GM12878 (cell line): ENCODE data around the gene LTV1. TPM values are rescaled to one million over a fixed set of nuclear protein-coding genes. Genes with fewer than 3 reads are reported as not detected.

Experiments
- ATAC-seq: fragments of 200-7000 bp; cut with Tn5 transposase; 3 replicates; pipeline ENCODE4 v1.9.1; 2020; ENCODE audit warnings: mild to moderate bottlenecking, moderate library complexity
- BruUV-seq: library from RNA; stranded (reverse); fragments of 400-500 nt; replicated peaks from 2 replicates; lab custom pipeline; 2021; lab: Mats Ljungman, UMichigan
- CTCF ChIA-PET: fragments of 300-600 bp; sonication (Branson Sonifier 250); formaldehyde crosslinking; extraction: SDS; loops from one replicate; lab custom pipeline; 2021; ENCODE audit warnings: inconsistent platforms; lab: Yijun Ruan, JAX
- POLR2A ChIA-PET: fragments of 350-600 bp; formaldehyde crosslinking; extraction: SDS; loops from one replicate; lab custom pipeline; 2021; ENCODE audit warnings: inconsistent platforms; lab: Charles Lee
- RAD21 ChIA-PET: fragments of 300-600 bp; sonication (Branson Sonifier 250); formaldehyde crosslinking; loops from one replicate; lab custom pipeline; 2023; ENCODE audit warnings: antibody characterized with exemption; ENCODE audit not compliant: unreplicated experiment; lab: Charles Lee
- SMC1A ChIA-PET: fragments of 300-600 bp; sonication (Branson Sonifier 250); formaldehyde crosslinking; loops from one replicate; lab custom pipeline; 2023; ENCODE audit not compliant: unreplicated experiment, uncharacterized antibody; lab: Charles Lee
- DNase-seq: peaks from one replicate; pipeline ENCODE4 v3.0.0-alpha.2; 2011; ENCODE audit warnings: low read depth, low spot score
- FAIRE-seq: peaks from 3 replicates; lab custom pipeline; 2011; peaks lifted over from hg19 to GRCh38; lab: Jason Lieb, UNC
- H2AFZ ChIP-seq: 2 replicates; pipeline ENCODE4 v1.6.0; 2011; ENCODE audit warnings: low read depth, low read length, control low read depth; ENCODE audit not compliant: control insufficient read depth
- H3K27ac ChIP-seq: 2 replicates; pipeline ENCODE4 v1.5.1; 2011; ENCODE audit warnings: control low read depth; ENCODE audit not compliant: control insufficient read depth, insufficient read depth
- H3K27me3 ChIP-seq, 2 experiments: replicated peaks in 1 of 2; 2 replicates each; pipeline versions ENCODE4 v1.6.0 to v1.6.1; 2011; ENCODE audit warnings: low read length in 1 of 2; ENCODE audit not compliant: control insufficient read depth in 2 of 2, insufficient read depth in 2 of 2
- H3K36me3 ChIP-seq, 2 experiments: 2 replicates each; pipeline ENCODE4 v1.5.1; 2011; ENCODE audit warnings: low read length in 1 of 2; ENCODE audit not compliant: control insufficient read depth in 2 of 2, insufficient read depth in 2 of 2
- H3K4me1 ChIP-seq: 2 replicates; pipeline ENCODE4 v1.6.1; 2011; ENCODE audit warnings: mild to moderate bottlenecking, low read length, moderate library complexity, mixed read lengths; ENCODE audit not compliant: control insufficient read depth, insufficient read depth
- H3K4me2 ChIP-seq: 2 replicates; pipeline ENCODE4 v1.6.0; 2011; ENCODE audit warnings: control low read depth; ENCODE audit not compliant: control insufficient read depth, insufficient read depth
- H3K4me3 ChIP-seq: fragments of 200-600 bp; sonication (generic); 2 replicates; pipeline ENCODE4 v1.5.1; 2016
- H3K79me2 ChIP-seq: 2 replicates; pipeline ENCODE4 v1.6.0; 2011; ENCODE audit warnings: low read length; ENCODE audit not compliant: control insufficient read depth, insufficient read depth
- H3K9ac ChIP-seq: 2 replicates; pipeline ENCODE4 v1.8.0; 2011; ENCODE audit warnings: low read length, control low read depth, mixed read lengths; ENCODE audit not compliant: control insufficient read depth, insufficient read depth
- H3K9me3 ChIP-seq: replicated peaks from 3 replicates; pipeline ENCODE4 v1.5.1; 2011; ENCODE audit warnings: mild to moderate bottlenecking, low read length; ENCODE audit not compliant: control insufficient read depth, insufficient read depth
- H4K20me1 ChIP-seq: 2 replicates; pipeline ENCODE4 v1.6.0; 2011; ENCODE audit not compliant: control insufficient read depth, insufficient read depth
- ASH2L ChIP-seq: fragments of 300-600, 200-600 bp; sonication (generic); IDR thresholded peaks from 2 replicates; pipeline ENCODE4 v1.6.1; 2017; ENCODE audit warnings: low read depth, mild to moderate bottlenecking, borderline replicate concordance
- ATF7 ChIP-seq: fragments of 450-650 bp; IDR thresholded peaks from 2 replicates; pipeline ENCODE4 v1.6.1; 2016; ENCODE audit warnings: low read depth, mild to moderate bottlenecking
- BMI1 ChIP-seq: fragments of 450-650 bp; IDR thresholded peaks from 2 replicates; pipeline ENCODE4 v1.6.1; 2016; ENCODE audit warnings: mild to moderate bottlenecking, moderate library complexity, borderline replicate concordance
- GATAD2B ChIP-seq: fragments of 450-650 bp; conservative IDR thresholded peaks from 2 replicates; pipeline ENCODE4 v1.6.1; 2017; ENCODE audit warnings: low read depth, mild to moderate bottlenecking, moderate library complexity
- HCFC1 ChIP-seq: fragments of 150-350 bp; IDR thresholded peaks from 2 replicates; pipeline ENCODE4 v1.6.1; 2014; ENCODE audit warnings: low read length
- IRF5 ChIP-seq: fragments of 450-650 bp; IDR thresholded peaks from 2 replicates; pipeline ENCODE4 v1.6.1; 2017; ENCODE audit warnings: borderline replicate concordance
- POLR2A ChIP-seq: IDR thresholded peaks from 2 replicates; pipeline ENCODE4 v1.6.1; 2011; ENCODE audit warnings: low read depth, mild to moderate bottlenecking, low read length
- RAD51 ChIP-seq: fragments of 450-650 bp; IDR thresholded peaks from 2 replicates; pipeline ENCODE4 v1.6.1; 2016; ENCODE audit warnings: moderate library complexity, mild to moderate bottlenecking, inconsistent platforms
- REST ChIP-seq: IDR thresholded peaks from 2 replicates; pipeline ENCODE4 v1.6.1; 2012; ENCODE audit warnings: mild to moderate bottlenecking, low read depth, low read length
- SIN3A ChIP-seq: IDR thresholded peaks from 2 replicates; pipeline ENCODE4 v1.6.1; 2012; ENCODE audit warnings: low read depth, low read length, improper control_type of control experiment
- SIX5 ChIP-seq: IDR thresholded peaks from 2 replicates; pipeline ENCODE4 v1.6.1; 2011; ENCODE audit warnings: mild to moderate bottlenecking, low read depth, low read length, moderate library complexity; ENCODE audit not compliant: severe bottlenecking
- TCF7 ChIP-seq: IDR thresholded peaks from 2 replicates; pipeline ENCODE4 v1.6.1; 2014; ENCODE audit warnings: antibody characterized with exemption, borderline replicate concordance
- USF1 ChIP-seq: IDR thresholded peaks from 2 replicates; pipeline ENCODE4 v1.6.1; 2011; ENCODE audit warnings: borderline replicate concordance, low read depth, mild to moderate bottlenecking, moderate library complexity, mixed read lengths, low read length; ENCODE audit not compliant: insufficient read depth; ENCODE audit errors: extremely low read length
- ZBTB40 ChIP-seq: fragments of 450-650 bp; IDR thresholded peaks from 2 replicates; pipeline ENCODE4 v1.6.1; 2016; ENCODE audit warnings: mild to moderate bottlenecking, moderate library complexity, borderline replicate concordance
- WGBS: methylation state at CpG from one replicate; pipeline ENCODE4 v1.1.6; 2016; ENCODE audit warnings: low lambda C conversion rate; ENCODE audit not compliant: insufficient replicate concordance, insufficient coverage; ENCODE audit errors: missing lambda C conversion rate; 5-methylcytosine and 5-hydroxymethylcytosine counted together
- in situ Hi-C: fragments of 300-500 bp; cut with MboI; formaldehyde crosslinking; loops from 9 replicates; pipeline ENCODE4 v1.14.3; 2018; ENCODE audit warnings: mixed read lengths
- intact Hi-C: fragments of 100-400 bp; cut with micrococcal nuclease; formaldehyde crosslinking; loops from one replicate; pipeline ENCODE4 v1.14.2; 2022; ENCODE audit not compliant: unreplicated experiment
- polyA plus RNA-seq, 11 experiments: library from polyadenylated mRNA; depleted of rRNA in 4 of 11; unstranded in 6 of 11; stranded (reverse) in 5 of 11; fragments of >200 nt; fragmentation: Nextera tagmentation in 4 of 11; fragmentation: Illumina TruSeq in 1 of 11; extraction: Ambion mirVana in 4 of 11; extraction: Trizol in 1 of 11; gene quantifications; 1 replicate in 1 of 11; 2 replicates in 10 of 11; pipeline versions ENCODE4 v1.2.1 to v1.2.3, GENCODE V29; 2011 to 2016; ENCODE audit warnings: inconsistent platforms in 2 of 11, missing spikeins in 2 of 11, low read depth in 1 of 11
- total RNA-seq, 4 experiments: library from RNA; depleted of rRNA in 3 of 4; stranded (reverse); fragments of >200 nt in 3 of 4; fragmentation: Illumina TruSeq in 1 of 4; extraction: Trizol in 1 of 4; gene quantifications; 2 replicates each; pipeline versions ENCODE4 v1.2.1 to v1.2.3, GENCODE V29; 2013 to 2021

LTV1 gene
- total and polyA plus RNA-seq, 10 of the 15 experiments (the other 5 are each of a cell fraction or from before 2014, with no cell fraction given) = 22.3 to 66.4 (median 52.0) TPM

GRCh38 chr6:143896126-143896860, 53.2 kb downstream of the LTV1 start:
- no peak overlapping the region for H3K27ac ChIP-seq
- whole genome bisulfite sequencing = 95% methylated on average over 3 of the region's 3 CpGs
- ATAC-seq (no peak), DNase-seq (no peak), FAIRE-seq (no peak)
- H3K27me3 ChIP-seq = no peaks in the 10 kb centered on the region
- no peaks in the 10 kb centered on the region for H3K79me2 ChIP-seq
- in situ Hi-C loops = no loop called here
- intact Hi-C loops = no loop called here
- peaks cover 9% of the 10 kb centered on the region for H3K4me1 ChIP-seq
- no TSS peak for BruUV-seq
- H2AFZ ChIP-seq = no peak overlapping the region
- H3K9ac ChIP-seq = no peak overlapping the region
- no peak overlapping the region for H3K4me2 ChIP-seq
- ChIA-PET POLR2A (no interaction called here), SMC1A (interaction anchor here (1.1 to 1.3 kb wide), 3 partner anchors 11 to 321 kb away, joined by 3 read pairs; no protein-coding TSS in a partner anchor), CTCF (interaction anchor here (0.8 to 1.1 kb wide), 3 partner anchors 44 to 117 kb away, joined by 3 read pairs; no protein-coding TSS in a partner anchor), RAD21 (no interaction called here)
- no peaks in the 10 kb centered on the region for H3K9me3 ChIP-seq
- H3K36me3 ChIP-seq = no peaks in the 10 kb centered on the region
- no peaks in the 10 kb centered on the region for H4K20me1 ChIP-seq
- H3K4me3 ChIP-seq = no peak overlapping the region
- no peak for TF ChIP-seq HCFC1
- TF ChIP-seq ASH2L = no peak
- no peak for TF ChIP-seq TCF7
- no peak for TF ChIP-seq SIX5
- TF ChIP-seq POLR2A = no peak
- TF ChIP-seq RAD51 = no peak
- TF ChIP-seq IRF5 = no peak
- no peak for TF ChIP-seq ZBTB40
- no peak for TF ChIP-seq GATAD2B
- TF ChIP-seq BMI1 = no peak
- TF ChIP-seq SIN3A = no peak
- no peak for TF ChIP-seq USF1
- no peak for TF ChIP-seq ATF7
- no peak for TF ChIP-seq REST
